Effector CD8-positive, alpha-beta T cell (primary cell): ENCODE data around the gene DNAH2.

Experiments
- DNase-seq: peaks from one replicate; lab custom pipeline; 2025; lab: John Stamatoyannopoulos, UW

Gene DNAH2

GRCh38 chr17:7721612-7722011, 4.1 kb downstream of the DNAH2 start:
- DNase-seq: no peak

- no peak for DNase-seq
Observed at GRCh38 chr17:7727886-7728285, 10.3 kb downstream of the DNAH2 start.

- no peak for DNase-seq
Observed at GRCh38 chr17:7729816-7730215, 12.3 kb downstream of the DNAH2 start.

- no peak for DNase-seq
Observed at GRCh38 chr17:7732981-7733539, 15.5 kb downstream of the DNAH2 start.

GRCh38 chr17:7737601-7738000, 20.1 kb downstream of the DNAH2 start:
- DNase-seq: no peak

- DNase-seq: no peak
Observed at GRCh38 chr17:7739746-7740145, 22.2 kb downstream of the DNAH2 start.

- DNase-seq: no peak
Observed at GRCh38 chr17:7740481-7741001, 23.0 kb downstream of the DNAH2 start.

- no peak for DNase-seq
Observed at GRCh38 chr17:7742729-7743128, 25.2 kb downstream of the DNAH2 start.

- no peak for DNase-seq
Observed at GRCh38 chr17:7744416-7744815, 26.9 kb downstream of the DNAH2 start.

- no peak for DNase-seq
Observed at GRCh38 chr17:7745748-7746470, 28.4 kb downstream of the DNAH2 start.

GRCh38 chr17:7747635-7748071, 30.1 kb downstream of the DNAH2 start:
- DNase-seq: no peak

- no peak for DNase-seq
Observed at GRCh38 chr17:7748076-7748775, 30.7 kb downstream of the DNAH2 start.

- DNase-seq: no peak
Observed at GRCh38 chr17:7750321-7750821, 32.8 kb downstream of the DNAH2 start.

- no peak for DNase-seq
Observed at GRCh38 chr17:7754656-7755055, 37.1 kb downstream of the DNAH2 start.

GRCh38 chr17:7755095-7755890, 37.7 kb downstream of the DNAH2 start:
- no peak for DNase-seq

- DNase-seq: no peak
Observed at GRCh38 chr17:7756968-7757367, 39.4 kb downstream of the DNAH2 start.

GRCh38 chr17:7763919-7764318, 46.4 kb downstream of the DNAH2 start:
- no peak for DNase-seq

- DNase-seq: no peak
Observed at GRCh38 chr17:7767004-7767403, 49.5 kb downstream of the DNAH2 start.

- no peak for DNase-seq
Observed at GRCh38 chr17:7767405-7768021, 50.0 kb downstream of the DNAH2 start.

GRCh38 chr17:7769854-7770253, 52.3 kb downstream of the DNAH2 start:
- no peak for DNase-seq

- DNase-seq: no peak
Observed at GRCh38 chr17:7774055-7774521, 56.5 kb downstream of the DNAH2 start.
